GM03348 (cell line): Measurements from ENCODE around the gene MGAT4B.
"Not testable (repeated sequence)": the region's sequence is repeated elsewhere in the genome, so short reads cannot be mapped to it uniquely, and the experiment has no call there.

ENCODE experiments used
- DNase-seq: peaks from one replicate; pipeline ENCODE4 v3.0.0; 2012; ENCODE audit warnings: low spot score

Gene MGAT4B

GRCh38 chr5:179795049-179795862 lies 11.4 kb downstream of the MGAT4B start:
- no peak for DNase-seq

- no peak for DNase-seq
Observed at GRCh38 chr5:179794575-179794974, 12.1 kb downstream of the MGAT4B start.

DNA sequence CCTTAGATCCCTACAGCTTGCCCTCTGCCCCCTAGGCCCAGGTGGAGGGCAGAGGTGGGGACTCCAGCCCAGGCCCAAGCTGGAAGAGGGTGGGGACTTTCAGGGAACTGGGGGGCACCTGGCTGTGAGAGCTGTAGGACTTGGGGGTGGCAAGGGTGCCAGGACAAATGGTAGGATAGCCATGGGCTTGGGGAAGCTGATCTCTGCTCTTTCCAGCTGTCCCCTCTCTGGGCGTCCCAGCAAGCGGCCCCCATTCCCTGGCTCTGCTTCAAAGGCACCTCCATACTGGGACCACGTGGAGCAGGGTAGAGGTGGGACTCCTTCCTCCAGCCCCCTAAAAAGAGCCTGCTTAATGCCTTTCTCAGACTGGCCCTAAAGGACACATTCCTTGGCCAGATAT lies 12.5 kb downstream of the MGAT4B start:
- DNase-seq, result no peak

GRCh38 chr5:179793468-179794139 lies 13.1 kb downstream of the MGAT4B start, which contains the start of gene LTC4S:
Gene LTC4S, plus strand, starts transcription at chr5:179793986. Its CDS starts 95 bp downstream, at chr5:179794081.
- peak; percentile 85 for DNase-seq

GRCh38 chr5:179792612-179793467 lies 13.8 kb downstream of the MGAT4B start:
- no peak for DNase-seq

- DNase-seq, result no peak
Observed at GRCh38 chr5:179791881-179792611, 14.6 kb downstream of the MGAT4B start.

GRCh38 chr5:179789278-179789677 lies 17.4 kb downstream of the MGAT4B start:
- DNase-seq, result not testable (repeated sequence)

GRCh38 chr5:179788193-179788854 lies 18.3 kb downstream of the MGAT4B start:
- DNase-seq, result no peak

- DNase-seq, result no peak
Observed at GRCh38 chr5:179786861-179787260, 19.8 kb downstream of the MGAT4B start.

DNA sequence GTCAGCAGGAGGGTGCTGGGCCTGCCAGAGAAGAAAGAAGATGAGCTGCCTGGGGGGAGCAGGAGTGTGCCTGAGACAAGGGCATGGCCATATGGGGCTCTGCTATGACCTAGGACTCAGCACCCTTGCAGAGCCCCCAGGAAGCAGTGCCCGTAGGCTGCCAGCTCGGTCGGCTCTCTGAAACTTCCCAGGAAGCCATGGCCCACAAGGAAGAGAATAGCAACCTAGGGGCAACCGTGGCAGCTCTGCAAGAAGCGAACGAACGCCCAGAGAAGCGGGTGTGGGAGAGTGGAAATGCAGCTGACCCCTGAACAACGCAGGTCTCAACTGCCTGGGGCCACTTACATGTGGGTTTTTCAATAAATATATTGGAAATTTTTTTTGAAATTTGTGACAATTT lies 23.5 kb downstream of the MGAT4B start:
- no peak for DNase-seq

DNA sequence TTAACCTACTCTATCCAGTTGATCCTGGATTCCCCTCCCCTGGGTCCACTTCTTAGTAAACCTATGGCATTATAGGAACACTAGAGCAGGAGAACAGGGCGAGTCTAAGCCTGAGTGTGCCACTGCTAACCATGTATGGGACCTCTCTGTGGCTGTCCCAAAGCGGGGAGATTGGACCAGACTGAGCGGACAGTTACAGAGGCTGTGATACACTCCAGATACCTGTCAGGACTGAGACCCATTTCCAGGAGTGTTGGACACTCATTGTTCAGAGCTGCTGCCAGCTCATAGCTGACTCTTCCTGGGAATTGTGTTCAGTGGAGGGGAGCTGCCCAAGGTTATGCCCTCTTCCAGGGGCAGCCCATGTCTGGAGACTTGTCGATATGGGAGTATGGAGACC lies 24.8 kb downstream of the MGAT4B start:
- no peak for DNase-seq

GRCh38 chr5:179780362-179780761 lies 26.3 kb downstream of the MGAT4B start:
- no peak for DNase-seq

DNA sequence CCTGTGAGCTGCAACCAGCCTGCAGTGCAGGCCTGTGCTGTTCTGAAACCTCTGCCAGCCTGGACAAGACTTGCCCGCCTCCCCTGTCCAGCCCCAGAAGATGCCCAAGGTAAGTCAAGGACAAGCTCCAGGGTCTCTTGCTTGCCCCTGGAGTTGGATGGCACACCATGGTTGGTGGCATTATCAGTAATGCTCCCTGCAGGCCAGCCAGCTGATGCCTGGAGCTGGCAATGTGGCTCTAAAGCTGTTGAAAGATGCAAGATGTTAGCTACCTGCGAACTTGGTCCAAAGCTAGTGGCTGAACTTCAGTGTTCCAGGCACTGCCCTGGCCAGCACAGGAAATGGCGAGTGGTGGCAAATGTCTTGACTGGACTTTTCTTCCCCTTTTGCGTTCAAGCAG lies 26.8 kb downstream of the MGAT4B start:
- DNase-seq, result no peak

- no peak for DNase-seq
Observed at GRCh38 chr5:179778591-179778990, 28.1 kb downstream of the MGAT4B start.

- no peak for DNase-seq
Observed at GRCh38 chr5:179777909-179778308, 28.8 kb downstream of the MGAT4B start.

DNA sequence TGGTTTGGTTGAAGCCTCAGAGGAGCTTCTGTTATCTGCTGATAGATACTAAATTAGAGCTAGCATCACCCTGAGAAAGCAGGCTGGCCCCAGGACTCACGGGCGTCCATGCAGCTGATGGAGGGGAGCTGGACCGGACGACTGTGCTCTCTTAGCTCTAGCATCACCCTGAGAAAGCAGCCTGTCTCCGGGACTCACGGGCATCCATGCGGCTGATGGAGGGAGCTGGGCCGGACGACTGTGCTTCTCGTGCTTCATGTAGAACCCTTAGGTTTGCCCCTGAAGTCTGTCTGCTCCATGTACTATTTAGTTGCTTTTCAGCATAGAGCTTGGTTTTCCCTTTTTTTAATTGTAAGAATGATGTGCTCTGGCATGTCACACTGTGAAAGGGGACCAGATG lies 29.2 kb downstream of the MGAT4B start:
- DNase-seq, result no peak

GRCh38 chr5:179776411-179776938 lies 30.2 kb downstream of the MGAT4B start:
- no peak for DNase-seq

DNA sequence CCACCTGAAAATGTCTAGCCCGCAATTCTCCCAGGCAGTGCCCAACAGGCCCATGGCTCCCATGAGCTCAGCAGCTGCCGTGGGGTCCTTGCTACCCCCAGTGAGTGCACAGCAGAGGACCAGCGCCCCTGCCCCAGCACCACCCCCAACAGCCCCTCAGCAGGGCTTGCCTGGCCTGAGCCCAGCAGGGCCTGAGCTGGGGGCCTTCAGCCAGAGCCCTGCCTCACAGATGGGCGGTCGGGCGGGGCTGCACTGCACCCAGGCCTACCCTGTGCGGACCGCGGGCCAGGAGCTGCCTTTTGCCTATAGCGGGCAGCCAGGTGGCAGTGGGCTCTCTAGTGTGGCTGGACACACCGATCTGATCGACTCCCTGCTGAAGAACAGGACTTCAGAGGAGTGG lies 32.2 kb downstream of the MGAT4B start:
- no peak for DNase-seq

DNA sequence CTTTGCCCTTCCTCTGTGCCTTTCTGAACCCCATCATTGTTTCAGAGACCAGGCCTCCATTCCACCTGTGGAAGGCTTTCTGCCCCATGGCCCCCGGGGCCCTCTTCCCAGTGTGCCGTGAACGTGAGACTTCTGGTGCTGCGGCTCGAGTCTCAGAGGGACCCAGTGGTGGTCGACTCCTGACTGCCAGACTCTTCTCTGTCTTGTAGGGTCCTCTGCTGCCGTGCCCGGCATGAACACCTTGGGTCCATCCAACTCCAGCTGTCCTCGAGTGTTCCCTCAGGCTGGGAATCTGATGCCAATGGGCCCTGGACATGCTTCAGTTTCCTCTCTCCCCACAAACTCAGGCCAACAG lies 33.0 kb downstream of the MGAT4B start:
- DNase-seq, result no peak

- no peak for DNase-seq
Observed at GRCh38 chr5:179772351-179772750, 34.3 kb downstream of the MGAT4B start.

DNA sequence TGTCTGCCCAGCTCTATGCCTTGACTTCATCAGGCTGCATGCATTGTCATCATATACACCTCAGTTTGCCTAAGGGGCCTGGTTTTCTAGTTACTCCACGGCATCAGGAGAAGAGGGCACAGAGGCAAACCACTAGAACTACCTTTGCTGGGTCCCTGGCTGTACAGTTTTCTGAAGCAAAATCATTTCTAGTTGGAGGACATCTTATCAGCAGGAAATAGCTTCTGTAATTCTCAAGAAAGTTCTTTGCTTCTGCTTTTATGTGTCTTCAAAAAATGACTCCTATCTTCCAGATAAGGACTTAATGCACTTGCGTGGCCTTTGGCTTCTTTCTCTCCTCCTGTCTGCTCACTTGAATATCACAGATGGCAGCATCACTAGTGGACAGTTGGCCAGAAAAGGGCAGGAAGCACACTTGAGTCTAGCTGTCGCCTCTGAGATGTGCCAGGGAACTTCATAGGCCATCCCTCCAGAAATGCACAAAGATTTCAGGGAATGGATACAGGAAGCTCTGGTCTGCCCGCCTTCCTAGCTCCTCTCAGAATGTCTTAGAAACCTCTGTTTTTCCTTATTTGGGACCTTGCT lies 35.3 kb downstream of the MGAT4B start:
- DNase-seq, result no peak
